HepG2 (cell line): Measurements from ENCODE around the gene S100A10. TPM values are rescaled to one million over a fixed set of nuclear protein-coding genes. Genes with fewer than 3 reads are reported as not detected.
A peak's percentile ranks its signal among the peaks of the same experiment; 100 is the strongest.

Experiments used
- ATAC-seq: fragments of 200-7000 bp; cut with Tn5 transposase; 3 replicates; pipeline ENCODE4 v1.9.1; 2020; ENCODE audit warnings: mild to moderate bottlenecking, moderate library complexity
- BruUV-seq: library from RNA; stranded (reverse); fragments of 400-500 nt; replicated peaks from 2 replicates; lab custom pipeline; 2021; lab: Mats Ljungman, UMichigan
- CTCF ChIA-PET: fragments of 300-600 bp; formaldehyde crosslinking; extraction: SDS; loops from one replicate; lab custom pipeline; 2021; ENCODE audit warnings: low total read pairs, inconsistent platforms, low intra/inter-chr PET ratio; lab: Yijun Ruan, JAX
- POLR2A ChIA-PET: fragments of 350-600 bp; sonication (Branson Sonifier 250); formaldehyde crosslinking; loops from one replicate; lab custom pipeline; 2020; ENCODE audit warnings: antibody characterized with exemption, inconsistent platforms; lab: Yijun Ruan, JAX
- DNase-seq: peaks from one replicate; pipeline ENCODE4 v3.0.0-alpha.2; 2015; ENCODE audit warnings: low spot score
- FAIRE-seq: peaks from 3 replicates; lab custom pipeline; 2011; peaks lifted over from hg19 to GRCh38; lab: Jason Lieb, UNC
- H2AFZ ChIP-seq: one replicate; pipeline ENCODE4 v1.6.1; 2011; ENCODE audit warnings: low read length, inconsistent platforms
- H3K27ac ChIP-seq: fragments of 300-600 bp; 3 replicates; pipeline ENCODE4 v1.8.0; 2011; ENCODE audit warnings: mixed run types, mild to moderate bottlenecking, mixed read lengths, low read length, inconsistent platforms; ENCODE audit not compliant: insufficient read depth; ENCODE audit errors: extremely low read length
- H3K27me3 ChIP-seq, 2 experiments: fragments of 200-600 bp in 1 of 2; 2 replicates in 1 of 2; 3 replicates in 1 of 2; pipeline versions ENCODE4 v1.6.0 to v1.8.0; 2011; ENCODE audit warnings: low read length in 2 of 2, mild to moderate bottlenecking in 2 of 2, moderate library complexity in 2 of 2, inconsistent platforms in 1 of 2; ENCODE audit not compliant: insufficient read depth in 2 of 2, control insufficient read depth in 1 of 2
- H3K36me3 ChIP-seq, 2 experiments: fragments of 200-600 bp in 1 of 2; replicated peaks in 1 of 2; 2 replicates in 1 of 2; 3 replicates in 1 of 2; pipeline versions ENCODE4 v1.5.1 to v1.8.0; 2011; ENCODE audit warnings: low read length in 2 of 2, inconsistent platforms in 1 of 2; ENCODE audit not compliant: insufficient read depth in 2 of 2, control insufficient read depth in 1 of 2
- H3K4me1 ChIP-seq: 2 replicates; pipeline ENCODE4 v1.5.1; 2012; ENCODE audit warnings: low read length, inconsistent platforms; ENCODE audit not compliant: insufficient read depth
- H3K4me2 ChIP-seq: 2 replicates; pipeline ENCODE4 v1.6.0; 2011; ENCODE audit warnings: low read depth, low read length, inconsistent platforms
- H3K4me3 ChIP-seq, 3 experiments: fragments of 200-600 bp in 1 of 3; sonication (generic), shearing (Covaris generic) in 1 of 3; replicated peaks in 1 of 3; 2 replicates each; pipeline ENCODE4 v1.5.1; 2011 to 2016; ENCODE audit warnings: low read length in 3 of 3, inconsistent platforms in 2 of 3, low read depth in 2 of 3, mild to moderate bottlenecking in 2 of 3, control low read depth in 1 of 3, mixed read lengths in 1 of 3; ENCODE audit not compliant: insufficient read depth in 1 of 3
- H3K79me2 ChIP-seq: one replicate; pipeline ENCODE4 v1.6.1; 2011; ENCODE audit warnings: low read length, inconsistent platforms; ENCODE audit not compliant: insufficient read depth
- H3K9ac ChIP-seq: 2 replicates; pipeline ENCODE4 v1.6.0; 2011; ENCODE audit warnings: mild to moderate bottlenecking, low read depth, low read length, inconsistent platforms; ENCODE audit not compliant: insufficient read depth
- H3K9me3 ChIP-seq: 2 replicates; pipeline ENCODE4 v1.5.1; 2012; ENCODE audit warnings: mild to moderate bottlenecking, low read length
- H4K20me1 ChIP-seq: 2 replicates; pipeline ENCODE4 v1.6.0; 2011; ENCODE audit warnings: inconsistent platforms, mild to moderate bottlenecking, low read length, moderate library complexity; ENCODE audit not compliant: insufficient read depth
- ATF7 ChIP-seq, 2 experiments: fragments of 450-650 bp in 1 of 2; sonication (generic) in 1 of 2; formaldehyde crosslinking in 1 of 2; IDR thresholded peaks; 2 replicates each; pipeline versions ENCODE4 v1.4.0 to v1.6.1; 2016 to 2020; ENCODE audit warnings: antibody characterized with exemption in 1 of 2, mild to moderate bottlenecking in 1 of 2, missing genetic modification reagents in 1 of 2
- LCORL ChIP-seq, 2 experiments: fragments of 450-650 bp in 1 of 2; sonication (generic) in 1 of 2; formaldehyde crosslinking in 1 of 2; IDR thresholded peaks; 2 replicates each; pipeline versions ENCODE4 v1.5.0 to v1.6.1; 2017 to 2020; ENCODE audit warnings: antibody characterized with exemption in 1 of 2, missing genetic modification reagents in 1 of 2
- MED1 ChIP-seq: sonication (generic); formaldehyde crosslinking; IDR thresholded peaks from 2 replicates; pipeline ENCODE4 v1.4.0; 2020; ENCODE audit warnings: missing genetic modification reagents
- TEAD2 ChIP-seq: sonication (generic); formaldehyde crosslinking; IDR thresholded peaks from 2 replicates; pipeline ENCODE4 v1.9.0; 2021; ENCODE audit warnings: missing genetic modification reagents
- ZBTB14 ChIP-seq: sonication (generic); formaldehyde crosslinking; IDR thresholded peaks from 2 replicates; pipeline ENCODE4 v1.4.0; 2020; ENCODE audit warnings: missing genetic modification reagents
- ZBTB4 ChIP-seq: sonication (generic); formaldehyde crosslinking; IDR thresholded peaks from 2 replicates; pipeline ENCODE4 v1.4.0; 2020; ENCODE audit warnings: missing genetic modification reagents, mild to moderate bottlenecking, borderline replicate concordance
- ZNF740 ChIP-seq: sonication (generic); formaldehyde crosslinking; IDR thresholded peaks from 2 replicates; pipeline ENCODE4 v1.4.0; 2020; ENCODE audit warnings: missing genetic modification reagents
- ZNF746 ChIP-seq: sonication (generic); formaldehyde crosslinking; IDR thresholded peaks from 2 replicates; pipeline ENCODE4 v1.8.0; 2022; ENCODE audit warnings: mild to moderate bottlenecking, missing genetic modification reagents
- WGBS: methylation state at CpG from one replicate; pipeline ENCODE4 v1.1.6; 2017; ENCODE audit warnings: low lambda C conversion rate; 5-methylcytosine and 5-hydroxymethylcytosine counted together
- in situ Hi-C: cut with HindIII; loops from 2 replicates; pipeline ENCODE4 v1.10.0; 2017; ENCODE audit warnings: low pct_unique_long_range_greater_than_20kb; ENCODE audit not compliant: extremely low pct_ligation_motif_present
- intact Hi-C: fragments of 100-400 bp; cut with micrococcal nuclease; formaldehyde crosslinking; loops from one replicate; pipeline ENCODE4 v1.10.0; 2022; ENCODE audit not compliant: unreplicated experiment
- polyA plus RNA-seq, 8 experiments: library from polyadenylated mRNA; depleted of rRNA in 3 of 8; stranded (reverse) in 7 of 8; unstranded in 1 of 8; fragments of >200 nt; fragmentation: Illumina TruSeq in 4 of 8; extraction: Trizol in 4 of 8; gene quantifications; 2 replicates each; pipeline versions ENCODE4 v1.2.1 to v1.2.3, GENCODE V29; 2011 to 2016; ENCODE audit warnings: low read depth in 4 of 8, missing spikeins in 1 of 8, mixed read lengths in 1 of 8; ENCODE audit not compliant: insufficient read depth in 1 of 8
- total RNA-seq, 5 experiments: library from RNA; depleted of rRNA; stranded (reverse); fragments of >200 nt; fragmentation: Illumina TruSeq; extraction: Trizol; gene quantifications; 2 replicates each; pipeline ENCODE4 v1.2.3, GENCODE V29; 2016; ENCODE audit warnings: low read depth in 1 of 5
- TF ChIP-seq, protein P1 (sequence below): sonication (generic); formaldehyde crosslinking; IDR thresholded peaks from 2 replicates; pipeline ENCODE4 v1.5.0; 2020; ENCODE audit warnings: missing genetic modification reagents
- TF ChIP-seq, protein P2 (sequence below): IDR thresholded peaks from 2 replicates; pipeline ENCODE4 v1.6.1; 2016; ENCODE audit warnings: low read depth, control low read depth
- TF ChIP-seq, protein P3 (sequence below): sonication (generic); formaldehyde crosslinking; conservative IDR thresholded peaks from 2 replicates; pipeline ENCODE4 v1.8.1; 2023; ENCODE audit warnings: missing genetic modification reagents

S100A10 gene
- total and polyA plus RNA-seq, 2 of the 13 experiments (the other 11 are each of a cell fraction or from before 2014, with no cell fraction given) = 16.8 to 28.7 TPM

- Histone ChIP-seq H2AFZ (no peak overlapping the region), H3K79me2 (peaks cover 53% of the 10 kb centered on the region), H3K36me3 (peaks cover 5 to 17% of the 10 kb centered on the region in 2 experiments), H4K20me1 (peaks cover 24% of the 10 kb centered on the region), H3K9ac (no peak overlapping the region), H3K9me3 (no peaks in the 10 kb centered on the region), H3K4me3 (no peak overlapping the region), H3K27ac (no peak overlapping the region), H3K4me1 (peaks cover 60% of the 10 kb centered on the region), H3K27me3 (no peaks in the 10 kb centered on the region; a peak in 1 of 5 replicates), H3K4me2 (peak overlapping the region; percentile 94)
- DNase-seq = no peak
- TF ChIP-seq ATF7 (IDR thresholded peaks at IDR 0.05) (no peak), ATF7 (CRISPR knock-in tag; IDR thresholded peaks at IDR 0.05) (no peak), ZBTB4 (CRISPR knock-in tag) (no peak), ZBTB14 (CRISPR knock-in tag) (0 out of 2 replicates have a peak, but pooled peaks have one; percentile 27), ZNF746 (CRISPR knock-in tag) (no peak), TEAD2 (CRISPR knock-in tag) (no peak), LCORL (IDR thresholded peaks at IDR 0.05) (no peak), LCORL (CRISPR knock-in tag; IDR thresholded peaks at IDR 0.05) (0 out of 2 replicates have a peak, but pooled peaks have one; percentile 13), MED1 (CRISPR knock-in tag) (0 out of 2 replicates have a peak, but pooled peaks have one; percentile 11), ZNF740 (CRISPR knock-in tag) (no peak)
- TF ChIP-seq, protein P1, sequence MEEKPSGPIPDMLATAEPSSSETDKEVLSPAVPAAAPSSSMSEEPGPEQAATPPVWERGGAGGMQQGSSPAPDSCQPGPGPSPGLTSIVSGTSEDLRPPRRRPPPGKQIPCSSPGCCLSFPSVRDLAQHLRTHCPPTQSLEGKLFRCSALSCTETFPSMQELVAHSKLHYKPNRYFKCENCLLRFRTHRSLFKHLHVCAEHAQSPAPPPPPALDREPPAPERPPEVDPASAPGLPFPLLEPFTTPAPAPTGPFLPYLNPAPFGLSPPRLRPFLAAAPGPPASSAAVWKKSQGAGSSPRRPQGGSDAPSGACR = no peak
- TF ChIP-seq, protein P2, sequence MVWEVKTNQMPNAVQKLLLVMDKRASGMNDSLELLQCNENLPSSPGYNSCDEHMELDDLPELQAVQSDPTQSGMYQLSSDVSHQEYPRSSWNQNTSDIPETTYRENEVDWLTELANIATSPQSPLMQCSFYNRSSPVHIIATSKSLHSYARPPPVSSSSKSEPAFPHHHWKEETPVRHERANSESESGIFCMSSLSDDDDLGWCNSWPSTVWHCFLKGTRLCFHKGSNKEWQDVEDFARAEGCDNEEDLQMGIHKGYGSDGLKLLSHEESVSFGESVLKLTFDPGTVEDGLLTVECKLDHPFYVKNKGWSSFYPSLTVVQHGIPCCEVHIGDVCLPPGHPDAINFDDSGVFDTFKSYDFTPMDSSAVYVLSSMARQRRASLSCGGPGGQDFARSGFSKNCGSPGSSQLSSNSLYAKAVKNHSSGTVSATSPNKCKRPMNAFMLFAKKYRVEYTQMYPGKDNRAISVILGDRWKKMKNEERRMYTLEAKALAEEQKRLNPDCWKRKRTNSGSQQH (CRISPR knock-in tag) = no peak
- TF ChIP-seq, protein P3, sequence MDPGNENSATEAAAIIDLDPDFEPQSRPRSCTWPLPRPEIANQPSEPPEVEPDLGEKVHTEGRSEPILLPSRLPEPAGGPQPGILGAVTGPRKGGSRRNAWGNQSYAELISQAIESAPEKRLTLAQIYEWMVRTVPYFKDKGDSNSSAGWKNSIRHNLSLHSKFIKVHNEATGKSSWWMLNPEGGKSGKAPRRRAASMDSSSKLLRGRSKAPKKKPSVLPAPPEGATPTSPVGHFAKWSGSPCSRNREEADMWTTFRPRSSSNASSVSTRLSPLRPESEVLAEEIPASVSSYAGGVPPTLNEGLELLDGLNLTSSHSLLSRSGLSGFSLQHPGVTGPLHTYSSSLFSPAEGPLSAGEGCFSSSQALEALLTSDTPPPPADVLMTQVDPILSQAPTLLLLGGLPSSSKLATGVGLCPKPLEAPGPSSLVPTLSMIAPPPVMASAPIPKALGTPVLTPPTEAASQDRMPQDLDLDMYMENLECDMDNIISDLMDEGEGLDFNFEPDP = 0 out of 2 replicates have a peak, but pooled peaks have one; percentile 43
- FAIRE-seq = no peak
- in situ Hi-C loops (no loop called here), intact Hi-C loops (loop anchor here (2.0 kb wide), 1 partner anchor 13 kb away; no protein-coding TSS in a partner anchor)
- 43% methylated on average over 5 of the region's 5 CpGs for WGBS
- BruUV-seq = no TSS peak
- ATAC-seq = no peak
- CTCF ChIA-PET = no interaction called here
- POLR2A ChIA-PET = interaction anchor here (1.0 kb wide), 1 partner anchor 11 kb away, joined by 3 read pairs; no protein-coding TSS in a partner anchor
Observed at GRCh38 chr1:151990058-151990855, 3.4 kb downstream of the S100A10 start.
